WTC11 (cell line): Measurements from ENCODE around the gene PLA2G1B. TPM values are rescaled to one million over a fixed set of nuclear protein-coding genes. Genes with fewer than 3 reads are reported as not detected.

Experiments
- ATAC-seq: fragments of 200-7000 bp; cut with Tn5 transposase; 2 replicates; pipeline ENCODE4 v1.10.0; 2021; ENCODE audit warnings: mild to moderate bottlenecking, moderate library complexity
- CTCF ChIA-PET: fragments of 300-600 bp; sonication (Branson Sonifier 250); formaldehyde crosslinking; loops from one replicate; lab custom pipeline; 2021; ENCODE audit warnings: antibody characterized with exemption; lab: Charles Lee
- POLR2A ChIA-PET: fragments of 350-600 bp; sonication (Branson Sonifier 250); formaldehyde crosslinking; loops from one replicate; lab custom pipeline; 2021; ENCODE audit warnings: antibody characterized with exemption; lab: Charles Lee
- DNase-seq: peaks from one replicate; pipeline ENCODE4 v3.0.0; 2021; ENCODE audit warnings: low spot score
- H3K27ac Mint-ChIP-seq: 2 replicates; pipeline ENCODE4 v1.8.0; 2021; ENCODE audit warnings: mixed read lengths
- H3K27me3 Mint-ChIP-seq: 2 replicates; pipeline ENCODE4 v1.8.0; 2021; ENCODE audit warnings: low read depth, mild to moderate bottlenecking, moderate library complexity, mixed read lengths
- H3K36me3 Mint-ChIP-seq: 2 replicates; pipeline ENCODE4 v1.8.0; 2021; ENCODE audit warnings: mixed read lengths
- H3K4me1 Mint-ChIP-seq: 2 replicates; pipeline ENCODE4 v1.8.0; 2022; ENCODE audit warnings: mixed read lengths
- H3K4me3 Mint-ChIP-seq: 2 replicates; pipeline ENCODE4 v1.8.0; 2021; ENCODE audit warnings: mild to moderate bottlenecking, moderate library complexity, mixed read lengths
- H3K9me3 Mint-ChIP-seq: 2 replicates; pipeline ENCODE4 v1.8.0; 2021; ENCODE audit warnings: mixed read lengths
- ARID4B ChIP-seq: sonication (generic); formaldehyde crosslinking; IDR thresholded peaks from 2 replicates; pipeline ENCODE4 v1.8.0; 2023; ENCODE audit warnings: missing genetic modification reagents, mild to moderate bottlenecking, borderline replicate concordance
- CBFB ChIP-seq: sonication (generic); formaldehyde crosslinking; IDR thresholded peaks from 2 replicates; pipeline ENCODE4 v1.8.1; 2022; ENCODE audit warnings: mild to moderate bottlenecking, low read depth, missing genetic modification reagents
- FOXK1 ChIP-seq: sonication (generic); formaldehyde crosslinking; IDR thresholded peaks from 2 replicates; pipeline ENCODE4 v1.8.0; 2022; ENCODE audit warnings: mild to moderate bottlenecking, moderate library complexity, missing genetic modification reagents
- GABPB1 ChIP-seq: sonication (generic); formaldehyde crosslinking; IDR thresholded peaks from 2 replicates; pipeline ENCODE4 v1.8.1; 2023; ENCODE audit warnings: mild to moderate bottlenecking, missing genetic modification reagents
- GRHL2 ChIP-seq: fragments of 250-450 bp; sonication (Bioruptor Pico); IDR thresholded peaks from 2 replicates; pipeline ENCODE4 v1.8.0; 2022; ENCODE audit warnings: mild to moderate bottlenecking, moderate library complexity; ENCODE audit not compliant: insufficient replicate concordance, severe bottlenecking
- GTF2I ChIP-seq: fragments of 250-450 bp; sonication (Bioruptor Pico); conservative IDR thresholded peaks from 2 replicates; pipeline ENCODE4 v1.4.0; 2021; ENCODE audit warnings: mild to moderate bottlenecking
- HMGA2 ChIP-seq: fragments of 250-450 bp; sonication (Bioruptor Pico); IDR thresholded peaks from 2 replicates; pipeline ENCODE4 v1.4.0; 2021; ENCODE audit warnings: mild to moderate bottlenecking, moderate library complexity
- HMGXB4 ChIP-seq: sonication (generic); formaldehyde crosslinking; IDR thresholded peaks from 2 replicates; pipeline ENCODE4 v1.8.1; 2023; ENCODE audit warnings: mild to moderate bottlenecking, moderate library complexity, missing genetic modification reagents
- NFATC4 ChIP-seq: fragments of 250-450 bp; sonication (Bioruptor Pico); IDR thresholded peaks from 2 replicates; pipeline ENCODE4 v1.9.0; 2021; ENCODE audit warnings: mild to moderate bottlenecking
- NFE2L1 ChIP-seq: sonication (generic); formaldehyde crosslinking; IDR thresholded peaks from 2 replicates; pipeline ENCODE4 v1.8.1; 2023; ENCODE audit warnings: missing genetic modification reagents
- OVOL2 ChIP-seq: fragments of 250-450 bp; sonication (Bioruptor Pico); IDR thresholded peaks from 2 replicates; pipeline ENCODE4 v1.9.0; 2021; ENCODE audit warnings: mild to moderate bottlenecking, borderline replicate concordance
- PRRX2 ChIP-seq: fragments of 250-450 bp; sonication (Bioruptor Pico); IDR thresholded peaks from 2 replicates; pipeline ENCODE4 v1.8.0; 2021; ENCODE audit warnings: mild to moderate bottlenecking
- SMAD4 ChIP-seq: sonication (generic); formaldehyde crosslinking; IDR thresholded peaks from 2 replicates; pipeline ENCODE4 v1.8.0; 2022; ENCODE audit warnings: mild to moderate bottlenecking, missing genetic modification reagents
- SP1 ChIP-seq: sonication (generic); formaldehyde crosslinking; conservative IDR thresholded peaks from 2 replicates; pipeline ENCODE4 v1.8.1; 2022; ENCODE audit warnings: missing genetic modification reagents
- USF1 ChIP-seq: sonication (generic); formaldehyde crosslinking; IDR thresholded peaks from 2 replicates; pipeline ENCODE4 v1.8.0; 2022; ENCODE audit warnings: mild to moderate bottlenecking, missing genetic modification reagents
- ZNF121 ChIP-seq: sonication (generic); formaldehyde crosslinking; IDR thresholded peaks from 2 replicates; pipeline ENCODE4 v1.8.0; 2023; ENCODE audit warnings: missing genetic modification reagents
- ZNF396 ChIP-seq: fragments of 250-450 bp; sonication (Bioruptor Pico); IDR thresholded peaks from 2 replicates; pipeline ENCODE4 v1.8.0; 2021; ENCODE audit warnings: mild to moderate bottlenecking, moderate library complexity, borderline replicate concordance
- ZNF532 ChIP-seq: fragments of 250-450 bp; sonication (Bioruptor Pico); IDR thresholded peaks from 2 replicates; pipeline ENCODE4 v1.9.0; 2021; ENCODE audit warnings: mild to moderate bottlenecking, borderline replicate concordance
- total RNA-seq: library from RNA; stranded (reverse); gene quantifications from 3 replicates; pipeline ENCODE4 v1.2.3, GENCODE V29; 2021
- TF ChIP-seq, protein P1 (sequence below): fragments of 250-450 bp; sonication (Bioruptor Pico); IDR thresholded peaks from 2 replicates; pipeline ENCODE4 v1.9.0; 2021; ENCODE audit warnings: moderate library complexity, mild to moderate bottlenecking, inconsistent platforms, borderline replicate concordance

Gene PLA2G1B
- total RNA-seq, 1 experiment from 2014 or later, result 1.8 TPM

- TF ChIP-seq ZNF532 (no peak), HMGA2 (CRISPR knock-in tag) (no peak), SMAD4 (CRISPR knock-in tag) (no peak), CBFB (CRISPR knock-in tag) (no peak), GABPB1 (no peak)
Measured at GRCh38 chr12:120350576-120351350, 23.2 kb upstream of the PLA2G1B start (continued).

DNA sequence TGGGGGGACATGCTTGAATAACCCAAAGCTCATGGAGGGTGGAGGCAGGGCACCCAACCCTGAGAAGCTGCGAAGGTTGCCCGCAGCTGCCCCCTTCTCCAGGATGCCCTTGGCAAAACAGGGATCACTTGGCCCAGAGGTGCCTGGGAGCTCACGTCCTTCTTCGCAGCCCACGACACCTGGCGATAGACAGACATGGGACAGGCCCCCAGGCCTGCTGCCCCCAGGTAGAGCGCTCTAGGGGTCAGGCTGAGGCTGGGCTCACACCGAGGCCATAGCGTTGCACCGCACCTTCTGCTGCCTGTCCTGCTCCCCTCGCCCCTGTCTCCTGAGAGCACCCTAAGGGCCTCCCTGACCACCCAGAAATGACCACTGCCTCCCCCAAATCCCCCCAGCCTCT lies 20.2 kb upstream of the PLA2G1B start:
- ChIA-PET POLR2A (no interaction called here), CTCF (interaction anchor here (0.5 to 1.1 kb wide), 3 partner anchors 46 to 1446 kb away, joined by 3 read pairs; partner anchors contain the start of genes RHOF and SIRT4)
- H3K4me3 Mint-ChIP-seq, result no peak overlapping the region
- H3K27ac Mint-ChIP-seq, result no peak overlapping the region
- no peaks in the 10 kb centered on the region for H3K4me1 Mint-ChIP-seq
- H3K27me3 Mint-ChIP-seq, result no peaks in the 10 kb centered on the region
- ATAC-seq (no peak), DNase-seq (no peak)
- H3K9me3 Mint-ChIP-seq, result no peaks in the 10 kb centered on the region
- peaks cover 34% of the 10 kb centered on the region for H3K36me3 Mint-ChIP-seq
- no peak for TF ChIP-seq GTF2I (CRISPR knock-in tag)
- TF ChIP-seq OVOL2 (CRISPR knock-in tag), result no peak
- TF ChIP-seq ZNF532, result no peak
- TF ChIP-seq ARID4B (CRISPR knock-in tag), result no peak
- TF ChIP-seq NFE2L1, result no peak
- TF ChIP-seq, protein P1, sequence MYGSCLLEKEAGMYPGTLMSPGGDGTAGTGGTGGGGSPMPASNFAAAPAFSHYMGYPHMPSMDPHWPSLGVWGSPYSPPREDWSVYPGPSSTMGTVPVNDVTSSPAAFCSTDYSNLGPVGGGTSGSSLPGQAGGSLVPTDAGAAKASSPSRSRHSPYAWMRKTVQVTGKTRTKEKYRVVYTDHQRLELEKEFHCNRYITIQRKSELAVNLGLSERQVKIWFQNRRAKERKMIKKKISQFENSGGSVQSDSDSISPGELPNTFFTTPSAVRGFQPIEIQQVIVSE (CRISPR knock-in tag), result no peak
- TF ChIP-seq FOXK1 (CRISPR knock-in tag), result no peak
- TF ChIP-seq GRHL2 (CRISPR knock-in tag), result no peak
- no peak for TF ChIP-seq SP1
- TF ChIP-seq HMGXB4, result no peak
- TF ChIP-seq NFATC4 (CRISPR knock-in tag), result no peak
- TF ChIP-seq ZNF396 (CRISPR knock-in tag), result no peak
- no peak for TF ChIP-seq PRRX2 (CRISPR knock-in tag)
- TF ChIP-seq USF1 (CRISPR knock-in tag), result no peak
- no peak for TF ChIP-seq ZNF121
